Embryonic facial prominence (tissue), 1 donor: Measurements from ENCODE around the gene LRRC27.

ENCODE experiments used
- DNase-seq: peaks from one replicate; pipeline ENCODE4 v3.0.0-alpha.2; 2016; ENCODE audit errors: extremely low spot score

LRRC27 gene

DNA sequence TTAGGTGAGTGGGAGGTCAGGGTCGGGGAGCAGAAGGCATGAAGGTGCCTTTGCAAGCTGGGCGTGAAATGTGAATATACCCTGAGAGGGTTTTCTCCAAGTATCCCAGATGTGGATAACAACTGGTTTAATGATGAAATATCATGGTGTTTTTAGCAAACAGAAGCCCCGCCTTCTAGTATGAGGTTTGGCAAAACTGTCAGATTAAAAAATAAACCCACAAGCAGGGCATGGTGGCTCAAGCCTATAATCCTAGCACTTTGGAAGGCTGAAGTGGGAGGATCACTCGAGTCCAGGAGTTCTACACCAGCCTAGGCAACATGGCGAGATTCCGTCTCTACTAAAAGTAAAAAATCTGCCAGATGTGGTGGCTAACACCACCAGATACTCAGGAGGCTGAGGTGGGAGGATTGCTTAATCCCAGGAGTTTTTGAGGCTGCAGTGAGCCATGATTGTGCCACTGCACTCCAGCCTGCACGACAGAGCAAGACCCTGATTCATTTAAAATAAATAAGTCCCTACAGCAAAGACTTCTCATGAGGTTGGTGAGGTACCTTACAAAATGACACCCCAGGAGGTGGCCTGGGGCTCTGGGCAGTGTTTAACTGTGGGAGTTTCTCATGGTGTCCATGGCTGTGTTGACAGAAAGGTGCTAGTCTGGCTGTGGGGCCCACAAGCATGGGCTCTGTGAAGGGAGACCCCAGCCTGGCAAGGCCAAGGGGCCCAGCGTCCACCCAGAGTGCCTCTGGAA, 58.4 kb downstream of the LRRC27 start:
- no peak for DNase-seq

- DNase-seq, result no peak
These were observed 59.1 kb downstream of the LRRC27 start for GRCh38 chr10:132390921-132391675.

GRCh38 chr10:132391676-132392020, 59.7 kb downstream of the LRRC27 start:
- DNase-seq, result no peak

- DNase-seq, result no peak
These were observed 60.3 kb downstream of the LRRC27 start for GRCh38 chr10:132392184-132392800.

GRCh38 chr10:132392811-132393694, 61.1 kb downstream of the LRRC27 start:
- DNase-seq, result no peak

- DNase-seq, result no peak
These were observed 61.7 kb downstream of the LRRC27 start for GRCh38 chr10:132393695-132394181.

DNA sequence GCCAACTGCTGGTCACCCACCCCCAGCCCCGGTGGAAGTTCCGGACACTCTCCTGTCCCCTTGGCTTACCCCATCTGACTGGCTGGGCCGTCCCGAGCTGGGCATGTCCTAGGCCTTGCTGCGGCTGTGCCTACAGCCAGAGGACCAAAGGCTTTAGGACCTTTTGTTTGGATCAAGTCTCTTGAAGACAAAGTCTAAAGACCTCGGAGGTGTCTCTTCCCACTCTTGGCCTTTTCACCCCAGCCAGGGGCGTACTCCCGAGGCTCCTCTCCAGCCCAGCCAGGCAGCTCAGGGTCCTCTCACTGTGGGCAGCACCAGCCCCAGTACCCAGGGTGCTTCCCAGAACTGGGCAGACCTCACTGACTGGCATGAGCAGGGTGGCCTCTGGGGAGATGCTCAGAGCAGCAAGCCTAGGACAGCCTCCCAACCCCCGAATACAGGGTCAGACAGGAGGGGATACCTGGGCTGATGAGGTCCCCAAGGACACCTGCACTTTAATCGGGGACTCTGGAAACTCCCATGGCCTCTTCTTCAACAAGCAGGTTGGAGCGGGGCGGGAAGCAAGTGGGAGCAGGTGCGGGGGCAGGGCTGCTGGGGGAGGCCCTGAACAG, 62.3 kb downstream of the LRRC27 start:
- DNase-seq, result no peak

- no peak for DNase-seq
These were observed 63.1 kb downstream of the LRRC27 start for GRCh38 chr10:132394936-132395703.

GRCh38 chr10:132395704-132396493, 63.9 kb downstream of the LRRC27 start:
- DNase-seq, result no peak

GRCh38 chr10:132396494-132397035, 64.6 kb downstream of the LRRC27 start:
- no peak for DNase-seq

DNA sequence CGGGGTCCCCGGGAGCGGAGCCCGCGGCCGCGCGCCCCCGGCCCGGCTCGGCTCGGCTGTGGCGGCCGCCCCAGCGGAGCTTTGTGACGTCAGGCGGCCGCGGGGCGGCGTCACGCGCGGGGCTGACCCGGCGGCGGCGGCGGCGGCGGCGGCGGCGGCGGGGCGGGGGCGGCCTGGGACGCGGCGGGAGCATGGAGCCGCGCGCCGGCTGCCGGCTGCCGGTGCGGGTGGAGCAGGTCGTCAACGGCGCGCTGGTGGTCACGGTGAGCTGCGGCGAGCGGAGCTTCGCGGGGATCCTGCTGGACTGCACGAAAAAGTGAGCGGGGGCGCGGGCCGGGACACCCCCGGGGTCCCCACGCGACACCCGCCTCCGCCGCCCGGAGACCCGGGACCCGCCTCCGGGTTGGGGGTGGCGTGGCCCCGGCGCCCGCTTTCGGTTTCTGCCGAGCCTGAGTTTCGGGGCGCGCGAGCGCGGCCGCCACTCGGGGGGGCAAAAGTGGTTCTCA, 65.1 kb downstream of the LRRC27 start, which contains the start of gene PWWP2B:
Gene PWWP2B, plus strand, starts transcription at position 165 of the 506 bp plus-strand sequence. Its CDS starts 27 bp downstream, at position 192.
- DNase-seq, result no peak

- no peak for DNase-seq
These were observed 65.9 kb downstream of the LRRC27 start for GRCh38 chr10:132397671-132398565.

DNA sequence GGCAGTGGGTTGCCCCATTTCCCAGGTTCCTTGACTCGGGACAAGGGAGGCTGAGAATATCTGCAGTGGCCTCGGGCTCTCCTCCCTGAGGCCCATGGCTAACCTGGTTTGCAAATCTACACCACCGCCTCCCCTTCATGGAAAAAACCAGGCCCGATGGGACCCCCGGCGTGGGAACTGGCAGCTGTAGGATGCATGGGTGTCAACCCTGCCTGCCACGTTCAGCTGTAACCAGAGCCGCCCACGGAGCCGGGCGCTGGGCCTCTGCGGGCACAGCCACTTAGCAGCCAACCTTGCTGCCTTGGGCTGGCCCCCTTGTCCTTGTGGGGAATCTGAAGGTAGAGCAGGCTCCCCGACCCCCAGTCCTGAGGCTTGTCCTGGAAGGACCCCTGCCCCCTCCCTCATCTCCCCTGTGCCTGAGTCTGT, 66.6 kb downstream of the LRRC27 start:
- DNase-seq, result no peak

- DNase-seq, result no peak
These were observed 67.4 kb downstream of the LRRC27 start for GRCh38 chr10:132399117-132400035.

DNA sequence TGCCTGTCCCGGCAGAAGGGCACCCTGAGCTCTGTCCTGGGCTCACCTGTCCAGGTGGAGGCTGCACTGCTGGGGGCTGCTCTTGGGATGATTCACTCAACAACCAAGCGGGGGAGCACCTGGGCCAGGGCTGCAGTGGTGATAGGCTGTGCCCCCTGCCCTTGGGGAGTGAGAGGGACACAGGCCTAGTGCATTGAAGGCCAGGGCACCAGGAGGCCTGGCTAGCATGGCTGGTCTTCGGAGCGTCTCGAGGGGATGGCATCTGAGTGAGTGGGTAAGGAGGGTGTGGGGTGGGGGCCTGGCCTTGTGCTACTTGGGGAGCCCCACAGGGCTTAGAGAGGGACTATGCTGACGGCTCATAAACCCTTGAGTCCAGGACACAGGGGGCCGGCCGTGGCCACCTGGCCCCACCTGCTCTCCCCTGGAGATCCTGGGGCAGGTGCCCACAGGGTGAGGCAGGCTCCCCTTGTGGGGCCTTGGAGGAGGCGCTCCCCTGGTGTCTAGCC, 68.1 kb downstream of the LRRC27 start:
- DNase-seq, result no peak

DNA sequence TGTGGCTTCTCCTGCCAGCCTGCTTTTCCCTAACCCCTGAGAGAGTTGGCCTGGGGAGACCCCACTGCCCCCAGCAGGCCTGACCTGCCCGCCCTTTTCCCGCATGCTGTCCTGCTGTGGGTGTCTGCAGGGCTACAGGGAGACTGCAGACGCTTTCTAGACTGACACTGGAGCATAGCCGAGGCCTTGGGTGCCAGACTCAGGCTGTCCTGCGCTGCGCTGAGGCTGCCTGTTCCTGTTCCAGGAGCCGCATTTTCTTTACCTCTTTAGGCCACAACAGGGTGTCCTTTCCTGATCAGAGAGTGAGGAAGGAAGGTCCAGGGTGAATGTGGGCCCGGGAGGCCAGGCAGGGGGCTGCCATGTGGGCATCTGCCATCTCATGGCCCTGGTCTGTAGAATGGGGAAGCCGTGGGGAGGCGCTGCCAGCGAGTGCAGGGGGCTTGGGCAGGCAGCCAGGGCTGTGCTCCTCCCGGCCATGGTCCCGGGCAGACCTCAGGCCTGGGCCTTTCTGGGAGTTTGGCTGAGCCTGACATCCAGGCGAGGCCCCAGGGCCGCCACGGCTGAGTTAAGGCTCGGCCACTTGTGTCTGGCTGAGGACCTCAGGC, 68.7 kb downstream of the LRRC27 start:
- DNase-seq, result no peak
